Pulmonary artery endothelial cell (primary cell): ENCODE results near the gene RNGTT. TPM values are rescaled to one million over a fixed set of nuclear protein-coding genes. Genes with fewer than 3 reads are reported as not detected.
"Not testable (repeated sequence)": the region's sequence is repeated elsewhere in the genome, so short reads cannot be mapped to it uniquely, and the experiment has no call there.

Source experiments
- DNase-seq: peaks from one replicate; pipeline ENCODE4 v3.0.0-alpha.2; 2011; ENCODE audit warnings: low read depth, low spot score
- total RNA-seq: library from RNA; depleted of rRNA; stranded (reverse); fragments of >200 nt; gene quantifications from 2 replicates; pipeline ENCODE4 v1.2.3, GENCODE V29; 2014

The RNGTT gene
- total RNA-seq, 1 donor from 2014 or later: 14.8 TPM

GRCh38 chr6:88814909-88815308 lies 148.5 kb downstream of the RNGTT start:
- DNase-seq: no peak

- DNase-seq: no peak
Measured at GRCh38 chr6:88813045-88813444, 150.4 kb downstream of the RNGTT start.

- no peak for DNase-seq
Measured at GRCh38 chr6:88810701-88811100, 152.7 kb downstream of the RNGTT start.

GRCh38 chr6:88810089-88810488 lies 153.3 kb downstream of the RNGTT start:
- DNase-seq: no peak

- no peak for DNase-seq
Measured at GRCh38 chr6:88808381-88808780, 155.0 kb downstream of the RNGTT start.

GRCh38 chr6:88807622-88808021 lies 155.8 kb downstream of the RNGTT start:
- no peak for DNase-seq

GRCh38 chr6:88806728-88807127 lies 156.7 kb downstream of the RNGTT start:
- no peak for DNase-seq

- no peak for DNase-seq
Measured at GRCh38 chr6:88804701-88805100, 158.7 kb downstream of the RNGTT start.

GRCh38 chr6:88785478-88785877 lies 177.9 kb downstream of the RNGTT start:
- DNase-seq: no peak

- peak; percentile 13 for DNase-seq
Measured at GRCh38 chr6:88780714-88781389, 182.6 kb downstream of the RNGTT start.

GRCh38 chr6:88775866-88776571 lies 187.4 kb downstream of the RNGTT start:
- no peak for DNase-seq

- not testable (repeated sequence) for DNase-seq
Measured at GRCh38 chr6:88768114-88768513, 195.3 kb downstream of the RNGTT start.

GRCh38 chr6:88764081-88764480 lies 199.3 kb downstream of the RNGTT start:
- no peak for DNase-seq

GRCh38 chr6:88763160-88763559 lies 200.3 kb downstream of the RNGTT start:
- no peak for DNase-seq

- DNase-seq: no peak
Measured at GRCh38 chr6:88761237-88762031, 202.0 kb downstream of the RNGTT start.

- no peak for DNase-seq
Measured at GRCh38 chr6:88760091-88760490, 203.3 kb downstream of the RNGTT start.

- no peak for DNase-seq
Measured at GRCh38 chr6:88750936-88751335, 212.5 kb downstream of the RNGTT start.

GRCh38 chr6:88749849-88750248 lies 213.6 kb downstream of the RNGTT start:
- DNase-seq: no peak

GRCh38 chr6:88748141-88748540 lies 215.3 kb downstream of the RNGTT start:
- DNase-seq: no peak

GRCh38 chr6:88741939-88742338 lies 221.5 kb downstream of the RNGTT start:
- DNase-seq: no peak

GRCh38 chr6:88741071-88741470 lies 222.3 kb downstream of the RNGTT start:
- DNase-seq: no peak

GRCh38 chr6:88734544-88734943 lies 228.9 kb downstream of the RNGTT start:
- no peak for DNase-seq
